ENCODE results near the gene RSPRY1.

GRCh38 chr16:57283959-57284208 lies 97.8 kb downstream of the RSPRY1 start:
- TF ChIP-seq CTCF (IDR thresholded peaks at IDR 0.05) (no peak), POLR2A (IDR thresholded peaks at IDR 0.05) (no peak), EP300 (IDR thresholded peaks at IDR 0.05) (no peak), POLR2AphosphoS5 (IDR thresholded peaks at IDR 0.05) (no peak)

All from gastroesophageal sphincter (tissue), 3 donors.